IMR-90 (cell line): Measurements from ENCODE around the gene INPP5A.

Experiments used
- CHD1 ChIP-seq: IDR thresholded peaks from 2 replicates; pipeline ENCODE4 v1.6.1; 2012; ENCODE audit warnings: low read depth, low read length, improper control_type of control experiment
- CTCF ChIP-seq: conservative IDR thresholded peaks from 2 replicates; pipeline ENCODE4 v1.5.1; 2012; ENCODE audit warnings: mild to moderate bottlenecking, low read depth, low read length, improper control_type of control experiment
- FOS ChIP-seq: fragments of 150-350 bp; IDR thresholded peaks from 2 replicates; pipeline ENCODE4 v1.6.1; 2016; ENCODE audit warnings: low read depth, low read length
- MAFK ChIP-seq: IDR thresholded peaks from 2 replicates; pipeline ENCODE4 v1.6.1; 2012; ENCODE audit warnings: low read depth, low read length, improper control_type of control experiment
- MAZ ChIP-seq: IDR thresholded peaks from 2 replicates; pipeline ENCODE4 v1.6.1; 2012; ENCODE audit warnings: low read depth, mild to moderate bottlenecking, low read length, improper control_type of control experiment, moderate library complexity, borderline replicate concordance
- MXI1 ChIP-seq: IDR thresholded peaks from 2 replicates; pipeline ENCODE4 v1.6.1; 2012; ENCODE audit warnings: low read depth, mild to moderate bottlenecking, low read length, moderate library complexity, borderline replicate concordance
- NFE2L2 ChIP-seq: fragments of 150-350 bp; IDR thresholded peaks from 2 replicates; pipeline ENCODE4 v1.6.1; 2016; ENCODE audit warnings: low read depth, mild to moderate bottlenecking, low read length
- POLR2A ChIP-seq: IDR thresholded peaks from 2 replicates; pipeline ENCODE4 v1.6.1; 2012; ENCODE audit warnings: mild to moderate bottlenecking, low read depth, low read length
- RAD21 ChIP-seq: IDR thresholded peaks from 2 replicates; pipeline ENCODE4 v1.6.1; 2012; ENCODE audit warnings: low read length, improper control_type of control experiment
- RCOR1 ChIP-seq: IDR thresholded peaks from 2 replicates; pipeline ENCODE4 v1.6.1; 2012; ENCODE audit warnings: mild to moderate bottlenecking, low read length, improper control_type of control experiment; ENCODE audit not compliant: insufficient replicate concordance
- RFX5 ChIP-seq: IDR thresholded peaks from 2 replicates; pipeline ENCODE4 v1.8.0; 2012; ENCODE audit warnings: low read depth, mild to moderate bottlenecking, low read length, moderate library complexity
- TF ChIP-seq, protein P1 (sequence below): fragments of 150-350 bp; IDR thresholded peaks from 2 replicates; pipeline ENCODE4 v1.6.1; 2017; ENCODE audit warnings: mild to moderate bottlenecking, antibody characterized with exemption, low read length, low read depth
- TF ChIP-seq, protein P2 (sequence below): fragments of 150-350 bp; IDR thresholded peaks from 2 replicates; pipeline ENCODE4 v1.6.1; 2016; ENCODE audit warnings: low read depth, mild to moderate bottlenecking, low read length, moderate library complexity, borderline replicate concordance

- TF ChIP-seq CTCF (no peak), MXI1 (no peak), POLR2A (no peak), RCOR1 (no peak), CHD1 (no peak), RAD21 (no peak), NFE2L2 (no peak), MAZ (no peak), RFX5 (no peak), FOS (no peak), MAFK (no peak)
- TF ChIP-seq, protein P1, sequence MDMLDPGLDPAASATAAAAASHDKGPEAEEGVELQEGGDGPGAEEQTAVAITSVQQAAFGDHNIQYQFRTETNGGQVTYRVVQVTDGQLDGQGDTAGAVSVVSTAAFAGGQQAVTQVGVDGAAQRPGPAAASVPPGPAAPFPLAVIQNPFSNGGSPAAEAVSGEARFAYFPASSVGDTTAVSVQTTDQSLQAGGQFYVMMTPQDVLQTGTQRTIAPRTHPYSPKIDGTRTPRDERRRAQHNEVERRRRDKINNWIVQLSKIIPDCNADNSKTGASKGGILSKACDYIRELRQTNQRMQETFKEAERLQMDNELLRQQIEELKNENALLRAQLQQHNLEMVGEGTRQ = no peak
- TF ChIP-seq, protein P2, sequence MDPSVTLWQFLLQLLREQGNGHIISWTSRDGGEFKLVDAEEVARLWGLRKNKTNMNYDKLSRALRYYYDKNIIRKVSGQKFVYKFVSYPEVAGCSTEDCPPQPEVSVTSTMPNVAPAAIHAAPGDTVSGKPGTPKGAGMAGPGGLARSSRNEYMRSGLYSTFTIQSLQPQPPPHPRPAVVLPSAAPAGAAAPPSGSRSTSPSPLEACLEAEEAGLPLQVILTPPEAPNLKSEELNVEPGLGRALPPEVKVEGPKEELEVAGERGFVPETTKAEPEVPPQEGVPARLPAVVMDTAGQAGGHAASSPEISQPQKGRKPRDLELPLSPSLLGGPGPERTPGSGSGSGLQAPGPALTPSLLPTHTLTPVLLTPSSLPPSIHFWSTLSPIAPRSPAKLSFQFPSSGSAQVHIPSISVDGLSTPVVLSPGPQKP = no peak
These were observed 227.8 kb downstream of the INPP5A start for GRCh38 chr10:132765435-132765834.
